ENCODE measurements around the gene GABBR1. TPM values are rescaled to one million over a fixed set of nuclear protein-coding genes. Genes with fewer than 3 reads are reported as not detected.
A peak's percentile ranks its signal among the peaks of the same experiment; 100 is the strongest.

GABBR1 gene
- total RNA-seq, 4 donors from 2014 or later = 20.4 to 34.3 (median 23.8) TPM

GRCh38 chr6:29653452-29654038, 20.6 kb upstream of the GABBR1 start:
- intact Hi-C loops (cut with DNase I) = no loop called here
- WGBS, 2 donors = 13 to 14% methylated on average over 8 of the region's 8 CpGs
- Histone ChIP-seq H3K36me3 (no peaks in the 10 kb centered on the region), H3K27ac (no peak overlapping the region), H3K4me1 (no peaks in the 10 kb centered on the region), H3K4me3 (replicated peaks in 1 of 3) (no peak overlapping the region), H3K9me3 (no peaks in the 10 kb centered on the region), H3K27me3 (no peaks in the 10 kb centered on the region)
- TF ChIP-seq CTCF (IDR thresholded peaks at IDR 0.05) (peak; percentile 44 to 83 (median 54)), POLR2A (IDR thresholded peaks at IDR 0.05) (no peak)
- DNase-seq = peak; percentile 34 to 40

GRCh38 chr6:29652198-29652584, 19.2 kb upstream of the GABBR1 start:
- H3K4me1 ChIP-seq = no peaks in the 10 kb centered on the region

GRCh38 chr6:29651413-29652197, 18.6 kb upstream of the GABBR1 start:
- intact Hi-C loops (cut with DNase I) = no loop called here
- H3K36me3 ChIP-seq = no peaks in the 10 kb centered on the region
- no peaks in the 10 kb centered on the region for H3K9me3 ChIP-seq
- DNase-seq = no peak
- 75 to 76% methylated on average over 8 of the region's 8 CpGs for whole genome bisulfite sequencing, 2 donors
- no peaks in the 10 kb centered on the region for H3K4me1 ChIP-seq
- H3K4me3 ChIP-seq (replicated peaks in 1 of 3) = no peak overlapping the region
- no peak overlapping the region for H3K27ac ChIP-seq
- TF ChIP-seq CTCF (IDR thresholded peaks at IDR 0.05) (peak in 5 of 6 experiments; percentile 27 to 57 (median 48)), POLR2A (IDR thresholded peaks at IDR 0.05) (no peak)
- no peaks in the 10 kb centered on the region for H3K27me3 ChIP-seq

More at GRCh38 chr6:29652198-29652584, 19.2 kb upstream of the GABBR1 start:
- Histone ChIP-seq H3K4me3 (replicated peaks in 1 of 3) (no peak overlapping the region), H3K27me3 (no peaks in the 10 kb centered on the region), H3K36me3 (no peaks in the 10 kb centered on the region), H3K27ac (no peak overlapping the region), H3K9me3 (no peaks in the 10 kb centered on the region)
- DNase-seq = no peak
- intact Hi-C loops (cut with DNase I) = no loop called here
- TF ChIP-seq CTCF (IDR thresholded peaks at IDR 0.05) = no peak
- no peak for TF ChIP-seq POLR2A (IDR thresholded peaks at IDR 0.05)
- WGBS, 2 donors = 83 to 86% methylated on average over 10 of the region's 10 CpGs

GRCh38 chr6:29649701-29650673, 17.0 kb upstream of the GABBR1 start:
- H3K9me3 ChIP-seq = no peaks in the 10 kb centered on the region
- H3K27ac ChIP-seq = peak overlapping the region; percentile 90 to 95 (median 93)
- 4 to 5% methylated on average over 30 to 33 of the region's 33 CpGs for WGBS, 2 donors
- H3K27me3 ChIP-seq = no peaks in the 10 kb centered on the region
- no peaks in the 10 kb centered on the region for H3K4me1 ChIP-seq
- TF ChIP-seq POLR2A (IDR thresholded peaks at IDR 0.05) (peak in 1 of 2 donors; percentile 99), CTCF (IDR thresholded peaks at IDR 0.05) (peak; percentile 65 to 96 (median 91))
- intact Hi-C loops (cut with DNase I) = no loop called here
- peak; percentile 98 to 99 for DNase-seq
- peak overlapping the region; percentile 14 to 59 (median 40) for H3K4me3 ChIP-seq (replicated peaks in 1 of 3)
- no peaks in the 10 kb centered on the region for H3K36me3 ChIP-seq
